H9 (cell line): ENCODE results near the gene INPP5A. TPM values are rescaled to one million over a fixed set of nuclear protein-coding genes. Genes with fewer than 3 reads are reported as not detected.
A peak's percentile ranks its signal among the peaks of the same experiment; 100 is the strongest.

Experiments used
- DNase-seq: peaks from one replicate; pipeline ENCODE4 v3.0.0-alpha.2; 2017
- H2AFZ ChIP-seq: one replicate; pipeline ENCODE4 v1.6.1; 2013; ENCODE audit warnings: mild to moderate bottlenecking, low read length, control low read depth, moderate library complexity
- H2AK5ac ChIP-seq: 2 replicates; pipeline ENCODE4 v1.6.1; 2013; ENCODE audit warnings: low read length, control low read depth, mixed read lengths; ENCODE audit not compliant: insufficient read length
- H2BK120ac ChIP-seq: one replicate; pipeline ENCODE4 v1.6.1; 2013; ENCODE audit warnings: low read depth, mild to moderate bottlenecking, low read length, control low read depth, inconsistent platforms; ENCODE audit not compliant: poor library complexity, severe bottlenecking
- H2BK12ac ChIP-seq: 2 replicates; pipeline ENCODE4 v1.6.1; 2013; ENCODE audit warnings: low read length, control low read depth, mixed read lengths, low read depth; ENCODE audit not compliant: insufficient read length
- H2BK15ac ChIP-seq: 2 replicates; pipeline ENCODE4 v1.6.1; 2013; ENCODE audit warnings: low read depth, low read length, control low read depth
- H2BK20ac ChIP-seq: one replicate; pipeline ENCODE4 v1.6.1; 2013; ENCODE audit warnings: low read depth, mild to moderate bottlenecking, low read length, control low read depth, inconsistent platforms; ENCODE audit not compliant: poor library complexity, severe bottlenecking
- H2BK5ac ChIP-seq: 2 replicates; pipeline ENCODE4 v1.6.1; 2013; ENCODE audit warnings: low read length, control low read depth, mixed read lengths; ENCODE audit not compliant: insufficient read length
- H3K14ac ChIP-seq: 2 replicates; pipeline ENCODE4 v1.6.1; 2013; ENCODE audit warnings: low read length, control low read depth; ENCODE audit not compliant: insufficient read depth
- H3K18ac ChIP-seq: 2 replicates; pipeline ENCODE4 v1.6.1; 2013; ENCODE audit warnings: low read depth, mild to moderate bottlenecking, mixed read lengths, low read length, control low read depth; ENCODE audit not compliant: insufficient read length
- H3K23ac ChIP-seq: 2 replicates; pipeline ENCODE4 v1.6.1; 2013; ENCODE audit warnings: low read length, control low read depth, mixed read lengths, low read depth; ENCODE audit not compliant: insufficient read length
- H3K23me2 ChIP-seq: 2 replicates; pipeline ENCODE4 v1.6.1; 2013; ENCODE audit warnings: low read depth, mild to moderate bottlenecking, mixed read lengths, low read length, control low read depth; ENCODE audit not compliant: insufficient read length, poor library complexity, severe bottlenecking
- H3K27ac ChIP-seq: 2 replicates; pipeline ENCODE4 v1.5.1; 2013; ENCODE audit warnings: low read length, control low read depth, mixed read lengths, low read depth; ENCODE audit not compliant: insufficient read length
- H3K27me3 ChIP-seq: 2 replicates; pipeline ENCODE4 v1.6.1; 2013; ENCODE audit warnings: low read length, control low read depth, inconsistent platforms; ENCODE audit not compliant: insufficient read depth
- H3K4ac ChIP-seq: 2 replicates; pipeline ENCODE4 v1.6.1; 2013; ENCODE audit warnings: low read depth, mild to moderate bottlenecking, control low read depth, inconsistent platforms, low read length, moderate library complexity
- H3K4me1 ChIP-seq: 2 replicates; pipeline ENCODE4 v1.6.1; 2013; ENCODE audit warnings: low read length, control low read depth, inconsistent platforms; ENCODE audit not compliant: insufficient read depth
- H3K4me2 ChIP-seq: 2 replicates; pipeline ENCODE4 v1.6.1; 2013; ENCODE audit warnings: low read length, control low read depth, mixed read lengths; ENCODE audit not compliant: insufficient read length, insufficient read depth
- H3K56ac ChIP-seq: 2 replicates; pipeline ENCODE4 v1.6.1; 2013; ENCODE audit warnings: low read depth, mild to moderate bottlenecking, mixed read lengths, low read length, control low read depth; ENCODE audit not compliant: insufficient read length
- H3K79me1 ChIP-seq: 2 replicates; pipeline ENCODE4 v1.6.1; 2013; ENCODE audit warnings: low read depth, mild to moderate bottlenecking, moderate library complexity, low read length, control low read depth, inconsistent platforms; ENCODE audit not compliant: insufficient read depth, poor library complexity, severe bottlenecking
- H3K79me2 ChIP-seq: 2 replicates; pipeline ENCODE4 v1.6.1; 2013; ENCODE audit warnings: low read length, control low read depth, inconsistent platforms; ENCODE audit not compliant: insufficient read depth
- H3K9ac ChIP-seq: 2 replicates; pipeline ENCODE4 v1.6.1; 2013; ENCODE audit warnings: low read length, control low read depth, mixed read lengths; ENCODE audit not compliant: insufficient read length; ENCODE audit errors: extremely low read depth
- H3K9me3 ChIP-seq: one replicate; pipeline ENCODE4 v1.6.1; 2013; ENCODE audit warnings: low read depth, low read length, inconsistent platforms; ENCODE audit not compliant: control insufficient read depth
- H3T11ph ChIP-seq: one replicate; pipeline ENCODE4 v1.6.1; 2013; ENCODE audit warnings: mild to moderate bottlenecking, low read length, control low read depth, inconsistent platforms
- H4K20me1 ChIP-seq: one replicate; pipeline ENCODE4 v1.6.1; 2013; ENCODE audit not compliant: control insufficient read depth, insufficient read length, insufficient read depth
- H4K5ac ChIP-seq: 2 replicates; pipeline ENCODE4 v1.6.1; 2013; ENCODE audit warnings: low read depth, mild to moderate bottlenecking, mixed read lengths, low read length, control low read depth; ENCODE audit not compliant: insufficient read length
- H4K8ac ChIP-seq: replicated peaks from 2 replicates; pipeline ENCODE4 v1.6.1; 2013; ENCODE audit warnings: low read length, control low read depth, mixed read lengths, low read depth; ENCODE audit not compliant: insufficient read length
- H4K91ac ChIP-seq: 2 replicates; pipeline ENCODE4 v1.6.1; 2013; ENCODE audit warnings: low read depth, mild to moderate bottlenecking, moderate library complexity, mixed read lengths, low read length, control low read depth; ENCODE audit not compliant: insufficient read length
- H3K27ac Mint-ChIP-seq, 3 experiments: 2 replicates in 2 of 3; 3 replicates in 1 of 3; pipeline ENCODE4 v1.8.0; 2020 to 2021; ENCODE audit warnings: mixed read lengths in 3 of 3, mild to moderate bottlenecking in 1 of 3, moderate library complexity in 1 of 3
- H3K27me3 Mint-ChIP-seq: 2 replicates; pipeline ENCODE4 v1.8.0; 2021; ENCODE audit warnings: low read depth, mild to moderate bottlenecking, moderate library complexity, mixed read lengths
- H3K36me3 Mint-ChIP-seq, 3 experiments: 2 replicates in 2 of 3; 3 replicates in 1 of 3; pipeline ENCODE4 v1.8.0; 2020 to 2021; ENCODE audit warnings: low read depth in 3 of 3, mixed read lengths in 3 of 3; ENCODE audit not compliant: insufficient read depth in 1 of 3
- H3K4me1 Mint-ChIP-seq, 2 experiments: 2 replicates each; pipeline ENCODE4 v1.8.0; 2020; ENCODE audit warnings: mixed read lengths in 2 of 2
- H3K4me3 Mint-ChIP-seq, 2 experiments: 2 replicates in 1 of 2; 3 replicates in 1 of 2; pipeline ENCODE4 v1.8.0; 2020 to 2021; ENCODE audit warnings: mild to moderate bottlenecking in 2 of 2, mixed read lengths in 2 of 2, moderate library complexity in 1 of 2
- H3K9me3 Mint-ChIP-seq, 2 experiments: 2 replicates in 1 of 2; 3 replicates in 1 of 2; pipeline ENCODE4 v1.8.0; 2020; ENCODE audit warnings: mild to moderate bottlenecking in 2 of 2, mixed read lengths in 2 of 2, moderate library complexity in 1 of 2
- WGBS: extraction: QIAGEN DNeasy Blood & Tissue Kit; methylation state at CpG from one replicate; pipeline ENCODE4 v1.1.7; 2013; ENCODE audit warnings: missing lambda C conversion rate, low lambda C conversion rate, mixed read lengths; ENCODE audit not compliant: insufficient read length; ENCODE audit errors: extremely low coverage; 5-methylcytosine and 5-hydroxymethylcytosine counted together
- total RNA-seq: library from RNA; stranded (reverse); gene quantifications from 2 replicates; pipeline ENCODE4 v1.2.1, GENCODE V29; 2021
- TF ChIP-seq, protein P1 (sequence below): fragments of 200-600 bp; sonication (generic); conservative IDR thresholded peaks from 3 replicates; pipeline ENCODE4 v1.8.0; 2021; ENCODE audit warnings: antibody characterized with exemption, mild to moderate bottlenecking

The INPP5A gene
- total RNA-seq, 1 experiment from 2014 or later = 17.7 TPM

DNA sequence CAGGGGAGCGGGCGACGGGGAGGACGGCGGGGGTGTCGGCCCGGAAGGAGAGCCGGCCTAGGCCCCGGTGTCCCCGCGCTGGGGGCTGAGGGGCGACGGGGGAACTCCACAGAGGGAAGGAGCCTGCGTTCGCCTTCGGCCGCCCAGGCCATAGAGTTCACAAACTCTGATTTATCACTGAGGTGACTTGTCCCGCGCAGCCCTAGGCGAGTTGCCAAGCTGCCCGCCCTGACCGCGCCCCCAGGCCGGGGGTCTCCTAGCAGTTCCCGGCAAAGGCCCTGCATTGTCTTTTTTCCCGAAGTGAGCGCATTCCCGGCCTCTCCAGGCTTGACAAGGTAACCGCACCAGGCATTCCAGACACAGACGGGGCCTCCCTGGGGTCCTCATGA, 251.2 kb downstream of the INPP5A start:
- Histone ChIP-seq H4K91ac (no peak overlapping the region), H2AFZ (no peak overlapping the region), H2BK120ac (no peak overlapping the region), H3K23me2 (peaks cover 7% of the 10 kb centered on the region), H3K4me2 (peak overlapping the region; percentile 44), H2BK15ac (no peak overlapping the region), H3K56ac (no peak overlapping the region), H3K4ac (no peak overlapping the region), H4K5ac (no peak overlapping the region), H3K9ac (no peak overlapping the region), H3K27ac (no peak overlapping the region), H3K23ac (no peak overlapping the region), H3K4me1 (no peaks in the 10 kb centered on the region), H3K14ac (no peak overlapping the region), H4K8ac (no peak overlapping the region), H4K20me1 (no peaks in the 10 kb centered on the region), H2AK5ac (no peak overlapping the region), H3K9me3 (no peaks in the 10 kb centered on the region), H2BK5ac (no peak overlapping the region), H3K79me1 (no peaks in the 10 kb centered on the region), H3K27me3 (peaks cover 56% of the 10 kb centered on the region), H3T11ph (no peak overlapping the region), H2BK20ac (no peak overlapping the region), H3K18ac (no peak overlapping the region), H2BK12ac (no peak overlapping the region), H3K79me2 (no peaks in the 10 kb centered on the region)
- no CpG with 5 or more reads among the region's 30 CpGs for WGBS
- Mint-ChIP-seq H3K9me3 (no peaks in the 10 kb centered on the region), H3K36me3 (no peaks in the 10 kb centered on the region), H3K4me3 (no peak overlapping the region), H3K27ac (no peak overlapping the region), H3K4me1 (peaks cover 2 to 6% of the 10 kb centered on the region in 2 experiments; a peak in 2 of 4 replicates), H3K27me3 (peaks cover 75% of the 10 kb centered on the region)
- DNase-seq = no peak
- TF ChIP-seq, protein P1, sequence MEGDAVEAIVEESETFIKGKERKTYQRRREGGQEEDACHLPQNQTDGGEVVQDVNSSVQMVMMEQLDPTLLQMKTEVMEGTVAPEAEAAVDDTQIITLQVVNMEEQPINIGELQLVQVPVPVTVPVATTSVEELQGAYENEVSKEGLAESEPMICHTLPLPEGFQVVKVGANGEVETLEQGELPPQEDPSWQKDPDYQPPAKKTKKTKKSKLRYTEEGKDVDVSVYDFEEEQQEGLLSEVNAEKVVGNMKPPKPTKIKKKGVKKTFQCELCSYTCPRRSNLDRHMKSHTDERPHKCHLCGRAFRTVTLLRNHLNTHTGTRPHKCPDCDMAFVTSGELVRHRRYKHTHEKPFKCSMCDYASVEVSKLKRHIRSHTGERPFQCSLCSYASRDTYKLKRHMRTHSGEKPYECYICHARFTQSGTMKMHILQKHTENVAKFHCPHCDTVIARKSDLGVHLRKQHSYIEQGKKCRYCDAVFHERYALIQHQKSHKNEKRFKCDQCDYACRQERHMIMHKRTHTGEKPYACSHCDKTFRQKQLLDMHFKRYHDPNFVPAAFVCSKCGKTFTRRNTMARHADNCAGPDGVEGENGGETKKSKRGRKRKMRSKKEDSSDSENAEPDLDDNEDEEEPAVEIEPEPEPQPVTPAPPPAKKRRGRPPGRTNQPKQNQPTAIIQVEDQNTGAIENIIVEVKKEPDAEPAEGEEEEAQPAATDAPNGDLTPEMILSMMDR = no peak
